ENCODE results near the gene FCER1G.
"Not testable (repeated sequence)": the region's sequence is repeated elsewhere in the genome, so short reads cannot be mapped to it uniquely, and the experiment has no call there.

Gene FCER1G

DNA sequence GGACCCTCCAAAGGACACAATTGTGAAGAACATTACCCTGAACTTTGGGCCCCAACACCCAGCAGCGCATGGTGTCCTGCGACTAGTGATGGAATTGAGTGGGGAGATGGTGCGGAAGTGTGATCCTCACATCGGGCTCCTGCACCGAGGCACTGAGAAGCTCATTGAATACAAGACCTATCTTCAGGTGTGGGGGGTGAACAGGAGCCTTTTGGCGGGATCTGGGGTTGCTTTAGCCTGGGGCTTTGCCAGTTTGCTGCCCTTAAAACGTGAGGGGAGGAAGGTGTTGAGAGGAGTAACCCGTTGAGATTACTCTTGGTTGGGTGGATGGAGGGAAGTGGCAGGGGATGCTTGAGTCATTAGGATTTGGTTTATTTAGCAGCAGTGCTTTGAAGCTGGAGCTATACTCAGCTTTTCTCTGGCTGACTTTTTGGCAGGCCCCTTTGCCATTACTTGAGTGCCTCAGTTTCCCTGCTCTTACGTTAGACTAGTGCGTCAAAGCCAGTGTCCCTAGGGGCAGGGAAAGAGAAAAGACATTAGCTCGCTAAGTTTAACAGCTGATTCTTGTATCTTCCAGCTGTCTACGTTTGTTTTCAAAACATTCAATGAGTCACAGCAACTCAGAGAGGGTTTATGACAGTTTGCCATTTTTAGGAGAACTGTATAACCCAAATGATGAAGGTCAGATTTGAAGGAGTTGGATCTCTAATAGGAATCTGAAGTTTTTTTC is 8.5 kb upstream of the FCER1G start:
- DNase-seq (ENCODE audit: low spot score), result no peak

DNA sequence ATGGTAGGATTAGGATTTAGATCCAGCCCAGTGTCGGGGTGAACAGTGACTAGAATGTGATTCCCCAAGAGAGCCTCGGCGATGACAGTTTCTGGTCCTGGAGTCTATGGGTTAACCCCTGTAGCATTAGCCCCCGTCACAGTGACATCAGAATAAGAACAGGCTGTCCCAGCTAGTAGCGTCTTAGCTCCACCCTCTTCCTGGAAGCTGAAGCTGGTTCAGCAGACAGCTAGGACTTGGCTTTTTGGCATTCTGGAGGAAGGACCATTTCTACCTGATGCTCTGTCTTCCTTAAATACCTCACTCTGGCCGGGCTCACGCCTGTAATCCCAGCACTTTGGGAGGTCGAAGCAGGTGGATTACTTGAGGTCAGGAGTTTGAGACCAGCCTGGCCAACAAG is 7.9 kb upstream of the FCER1G start:
- DNase-seq (ENCODE audit: low spot score), result no peak

DNA sequence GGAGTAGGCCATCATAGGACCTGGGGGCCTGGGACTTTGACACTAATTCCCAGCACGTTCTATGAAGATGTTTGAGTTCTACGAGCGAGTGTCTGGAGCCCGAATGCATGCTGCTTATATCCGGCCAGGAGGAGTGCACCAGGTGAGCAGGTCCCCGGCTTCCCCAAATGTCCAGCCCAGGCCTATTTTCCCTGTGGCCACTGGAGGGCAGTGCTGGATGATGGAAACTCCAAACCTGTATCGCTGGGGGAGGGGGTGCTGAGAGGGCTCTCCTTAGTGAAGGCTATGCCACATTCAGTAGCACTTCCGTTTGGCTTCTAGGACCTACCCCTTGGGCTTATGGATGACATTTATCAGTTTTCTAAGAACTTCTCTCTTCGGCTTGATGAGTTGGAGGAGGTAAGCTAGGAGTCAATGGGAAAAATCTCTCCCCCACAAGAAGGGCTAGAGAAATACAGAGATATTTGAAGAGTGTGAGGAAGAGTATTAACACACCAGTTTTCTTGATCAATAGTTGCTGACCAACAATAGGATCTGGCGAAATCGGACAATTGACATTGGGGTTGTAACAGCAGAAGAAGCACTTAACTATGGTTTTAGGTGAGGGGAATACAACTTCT is 5.2 kb upstream of the FCER1G start:
- peak; percentile 83 for DNase-seq (ENCODE audit: low spot score)

DNA sequence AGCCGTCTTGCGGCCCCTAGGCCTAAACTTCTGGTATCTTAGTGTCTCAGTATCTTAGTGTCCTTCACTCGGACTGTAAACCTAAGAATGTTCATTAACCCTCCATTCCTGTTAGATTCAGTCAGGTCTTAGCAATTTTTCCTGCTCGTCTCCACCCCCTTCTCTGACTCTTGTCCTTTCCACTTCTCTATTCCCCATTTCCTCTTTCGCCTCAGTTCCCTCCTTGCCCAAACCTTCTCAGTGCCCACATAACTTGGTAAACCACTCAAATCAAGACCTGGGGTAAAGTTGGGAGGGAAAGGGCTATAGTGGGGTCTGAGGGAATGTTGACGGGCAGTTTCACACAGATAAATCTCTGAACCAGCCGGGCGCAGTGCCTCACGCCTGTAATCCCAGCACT is 726 bp upstream of the FCER1G start:
- peak; percentile 39 for DNase-seq (ENCODE audit: low spot score)

DNA sequence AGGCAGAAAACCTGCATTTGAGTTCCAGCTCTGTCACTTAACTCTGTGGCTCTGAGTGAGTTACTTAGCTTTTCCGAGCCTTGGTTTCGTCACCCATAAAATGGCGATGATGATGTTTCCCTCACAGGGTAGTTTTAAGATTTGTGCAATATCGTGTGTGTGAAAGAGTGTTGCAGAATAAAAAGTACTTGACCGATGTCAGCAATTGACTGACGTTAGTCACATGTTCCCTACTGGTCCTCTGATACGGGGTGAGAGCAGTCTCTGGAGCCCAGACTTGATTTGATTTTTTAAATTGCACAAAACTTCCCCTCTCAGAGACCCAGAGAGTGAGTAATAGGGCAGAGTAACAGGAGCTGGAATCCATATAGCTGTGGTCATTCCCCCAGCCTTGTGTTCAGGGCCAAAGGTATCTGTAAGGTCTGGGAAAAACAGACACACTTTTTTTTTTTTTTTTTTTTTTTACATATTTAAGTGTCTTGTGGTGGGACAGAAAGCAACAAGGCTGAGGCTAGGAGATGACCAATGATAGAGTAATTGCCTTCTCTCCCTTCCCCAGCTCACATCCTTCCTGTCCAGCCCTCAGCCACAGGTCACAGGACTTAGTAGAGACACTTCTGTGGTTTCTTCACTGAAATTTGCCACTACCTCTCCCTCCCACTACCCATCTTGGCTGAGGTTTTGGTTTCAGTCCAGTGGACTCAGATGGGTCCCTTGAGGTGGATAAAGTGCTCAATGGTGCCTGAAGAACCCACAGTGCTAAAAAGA is 2.0 kb downstream of the FCER1G start:
- DNase-seq (ENCODE audit: low spot score), result peak; percentile 66

DNA sequence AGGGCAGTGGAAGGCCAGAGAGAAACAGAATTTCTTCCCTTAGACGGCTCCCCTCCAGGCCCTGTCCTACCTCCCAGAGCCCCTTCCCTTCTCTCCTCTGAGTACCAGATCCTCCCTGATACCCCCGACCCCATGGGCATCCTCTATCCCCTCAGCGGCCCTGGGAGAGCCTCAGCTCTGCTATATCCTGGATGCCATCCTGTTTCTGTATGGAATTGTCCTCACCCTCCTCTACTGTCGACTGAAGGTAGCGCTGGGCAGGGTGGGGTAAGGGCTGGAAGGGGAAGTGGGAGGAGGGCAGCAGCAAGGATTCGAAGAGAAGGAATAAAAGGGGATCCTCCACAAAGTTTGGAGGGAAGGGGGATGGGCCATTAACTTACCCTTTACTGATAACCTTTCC is 2.7 kb downstream of the FCER1G start:
- DNase-seq (ENCODE audit: low spot score), result no peak

DNA sequence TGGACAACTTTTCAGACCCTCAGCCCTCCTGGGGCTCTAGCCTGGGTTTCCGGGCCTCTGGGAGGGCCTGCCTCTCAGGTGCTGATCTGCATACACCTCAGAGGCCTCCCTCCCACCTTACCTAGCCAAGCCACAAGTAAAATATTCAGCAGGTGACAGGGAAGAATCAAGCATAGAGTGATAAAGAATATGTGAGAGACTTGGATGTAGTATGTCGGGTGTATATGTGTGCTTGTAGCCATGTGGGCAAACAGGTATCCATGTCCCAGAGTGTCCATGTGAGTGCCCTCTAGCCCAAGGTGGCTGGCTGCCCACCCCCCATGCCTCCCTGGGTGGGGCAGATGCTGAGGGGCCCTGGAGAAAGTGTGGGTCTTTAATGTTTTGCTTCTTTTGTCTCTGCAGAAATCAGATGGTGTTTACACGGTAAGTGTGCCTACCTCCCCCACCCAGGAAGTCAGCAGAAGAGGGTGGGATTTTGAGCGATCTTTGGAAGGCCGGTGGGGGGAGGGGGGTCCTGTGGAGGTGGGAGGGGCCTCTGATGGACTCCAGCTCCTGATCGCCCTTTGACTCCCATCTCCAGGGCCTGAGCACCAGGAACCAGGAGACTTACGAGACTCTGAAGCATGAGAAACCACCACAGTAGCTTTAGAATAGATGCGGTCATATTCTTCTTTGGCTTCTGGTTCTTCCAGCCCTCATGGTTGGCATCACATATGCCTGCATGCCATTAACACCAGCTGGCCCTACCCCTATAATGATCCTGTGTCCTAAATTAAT is 3.4 kb downstream of the FCER1G start:
- DNase-seq (ENCODE audit: low spot score), result no peak

DNA sequence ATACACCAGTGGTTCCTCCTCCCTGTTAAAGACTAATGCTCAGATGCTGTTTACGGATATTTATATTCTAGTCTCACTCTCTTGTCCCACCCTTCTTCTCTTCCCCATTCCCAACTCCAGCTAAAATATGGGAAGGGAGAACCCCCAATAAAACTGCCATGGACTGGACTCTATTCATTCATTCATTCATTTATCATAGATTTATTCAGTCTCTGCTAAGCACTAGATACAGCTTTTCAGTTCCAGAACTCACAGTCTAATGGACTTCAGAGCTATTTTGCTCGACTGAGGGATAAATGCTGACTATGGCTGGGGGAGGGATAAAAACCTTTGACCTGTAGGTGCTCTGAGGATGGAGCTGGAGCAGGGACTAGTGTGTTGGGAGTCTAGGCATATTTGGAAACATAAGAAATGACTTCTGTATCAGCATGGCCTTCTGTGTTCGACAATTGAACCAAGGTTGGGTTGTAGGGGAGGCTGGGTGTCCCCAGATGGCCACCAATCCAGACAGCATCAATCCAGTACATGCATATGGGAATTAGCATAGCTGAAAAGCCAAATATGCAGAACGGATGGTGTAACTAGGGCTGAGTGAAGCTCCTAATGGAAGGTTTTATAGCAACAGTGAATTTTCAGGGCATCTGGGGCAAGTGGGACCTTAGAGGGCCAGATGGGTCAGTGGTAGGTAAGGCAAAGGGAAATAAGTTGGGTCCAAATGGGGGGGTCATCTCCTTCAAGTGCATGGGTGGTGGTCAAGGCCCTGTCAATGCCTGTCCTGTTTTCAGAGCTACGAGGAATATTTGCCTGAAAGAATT is 4.2 kb downstream of the FCER1G start:
- no peak for DNase-seq (ENCODE audit: low spot score)

DNA sequence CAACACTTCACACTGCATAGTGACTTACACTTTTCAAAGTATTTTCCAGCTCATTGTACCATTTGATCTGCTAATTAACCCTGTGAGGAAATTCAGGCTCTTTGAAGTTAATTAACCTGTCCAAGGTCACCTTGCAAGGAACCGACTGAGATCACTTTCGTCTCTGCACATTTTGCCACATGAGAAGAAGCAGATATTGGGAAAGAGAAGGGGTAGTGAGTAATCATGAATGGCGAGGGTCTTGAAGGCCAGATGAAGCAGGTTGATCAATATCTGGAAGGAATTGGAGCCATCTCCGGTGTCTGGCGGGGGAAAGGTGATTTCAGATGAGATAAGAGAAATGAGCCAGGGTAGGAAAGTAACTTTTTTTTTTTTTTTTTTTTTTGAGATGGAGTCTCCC is 4.9 kb downstream of the FCER1G start:
- no peak for DNase-seq (ENCODE audit: low spot score)

DNA sequence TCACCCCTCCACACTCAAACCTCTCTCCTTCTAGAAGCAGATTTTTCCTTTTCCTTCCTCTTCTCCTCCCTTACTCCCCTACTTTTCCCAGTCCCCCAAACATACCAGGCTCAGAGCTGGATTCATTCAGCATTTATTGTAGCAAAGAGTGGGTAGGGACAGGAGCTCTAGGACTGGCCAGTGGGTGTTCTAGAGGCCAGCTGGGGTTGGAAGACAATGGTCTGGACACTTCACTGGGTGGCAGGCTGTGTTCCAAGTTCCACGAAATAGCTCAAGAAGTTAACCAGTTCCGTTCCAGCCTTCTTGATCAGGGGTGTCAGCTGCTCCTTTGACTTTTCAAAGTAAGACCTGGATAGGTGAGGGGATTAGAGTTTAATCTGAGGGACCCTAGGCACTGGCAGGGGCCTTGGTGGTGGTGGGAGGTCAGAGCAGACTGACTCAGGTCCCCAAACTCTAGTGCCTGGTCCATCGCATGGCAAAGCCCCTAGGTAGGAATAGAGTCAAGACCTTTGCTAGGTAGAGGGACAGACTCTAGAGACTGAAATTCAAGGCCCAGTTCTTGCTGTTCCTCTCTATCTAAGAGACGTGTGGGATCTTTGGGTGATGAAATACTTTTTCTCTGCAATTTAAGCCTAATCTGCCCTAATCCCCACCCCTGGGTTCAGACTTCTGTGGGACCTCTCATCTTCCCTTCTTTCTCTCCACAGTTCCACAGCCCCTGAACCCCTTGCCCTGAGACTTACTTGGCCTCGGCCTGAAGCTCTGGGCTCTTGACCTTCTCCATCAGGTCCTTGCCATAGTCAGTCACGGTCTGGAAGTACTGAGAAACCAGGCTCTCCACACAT is 7.3 kb downstream of the FCER1G start:
- DNase-seq (ENCODE audit: low spot score), result no peak

DNA sequence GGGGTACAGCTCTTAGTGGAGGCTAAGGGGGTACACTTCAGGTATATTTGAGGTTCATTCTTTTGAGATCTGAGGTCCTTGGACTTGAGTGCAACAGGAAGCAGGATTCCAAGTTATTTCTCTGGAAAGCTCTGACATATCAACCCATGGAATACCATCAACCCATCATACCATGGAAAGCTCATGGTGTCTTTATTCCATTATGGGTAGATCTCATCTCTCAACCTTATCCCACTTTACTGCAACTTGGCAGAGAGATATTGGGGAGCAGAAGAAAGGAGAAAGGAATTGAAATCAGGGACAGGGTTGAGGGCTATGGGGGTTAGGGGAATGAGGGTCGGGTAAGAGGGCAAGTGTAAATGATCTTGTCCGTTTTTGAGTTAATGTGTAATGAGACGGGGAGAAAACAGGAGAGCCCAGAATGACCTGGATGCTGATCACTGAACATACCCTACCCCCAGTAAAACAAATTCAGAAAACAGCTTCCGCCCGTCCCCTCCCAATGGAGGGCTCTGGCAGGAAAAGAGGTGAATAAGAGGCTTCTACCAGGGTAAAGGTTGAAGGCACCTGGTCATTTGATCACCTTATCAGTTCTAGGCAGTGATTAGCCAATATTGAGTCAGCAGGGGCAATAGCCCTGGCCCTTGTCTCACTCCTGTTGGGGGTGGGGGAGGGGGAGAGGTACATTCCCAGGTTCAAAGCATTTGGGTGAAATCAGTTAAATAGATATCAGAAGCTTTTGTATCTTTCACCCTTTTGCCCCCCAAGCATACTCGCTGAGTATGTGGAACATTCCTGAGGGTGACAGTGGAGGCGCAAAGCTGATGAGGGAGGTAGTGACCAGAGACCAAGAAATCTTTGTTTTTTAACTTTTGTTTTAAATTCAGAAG is 9.0 kb downstream of the FCER1G start:
- no peak for DNase-seq (ENCODE audit: low spot score)

DNA sequence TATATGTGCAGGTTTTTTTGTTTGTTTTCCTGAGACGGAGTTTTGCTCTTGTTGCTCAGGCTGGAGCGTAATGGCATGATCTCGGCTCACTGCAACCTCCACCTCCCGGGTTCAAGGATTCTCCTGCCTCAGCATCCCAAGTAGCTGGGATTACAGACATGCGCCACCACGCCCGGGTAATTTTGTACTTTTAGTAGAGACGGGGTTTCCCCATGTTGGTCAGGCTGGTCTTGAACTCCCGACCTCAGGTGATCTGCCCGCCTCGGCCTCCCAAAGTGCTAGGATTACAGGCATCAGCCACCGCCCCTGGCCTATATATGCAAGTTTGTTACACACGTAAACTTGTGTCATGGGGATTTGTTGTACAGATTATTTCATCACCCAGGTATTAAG is 9.6 kb downstream of the FCER1G start:
- not testable (repeated sequence) for DNase-seq (ENCODE audit: low spot score)

DNA sequence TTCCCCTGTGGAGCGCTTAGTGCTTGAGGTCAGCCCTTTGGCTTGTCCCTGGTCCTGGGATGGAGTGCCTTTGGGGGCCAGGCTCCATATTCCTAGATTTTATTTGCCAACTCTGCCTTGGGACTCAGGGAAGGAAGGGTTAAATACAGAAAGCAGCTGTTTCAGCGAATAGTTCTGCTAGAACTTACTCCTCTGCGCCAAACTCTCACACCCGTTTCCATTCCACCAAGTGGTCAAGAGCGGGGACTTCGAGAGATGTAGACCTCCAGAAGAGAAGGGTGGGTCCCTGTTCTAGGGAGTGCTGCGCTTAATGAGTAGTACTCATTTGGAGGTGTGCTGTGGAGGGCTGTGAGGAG is 10.1 kb downstream of the FCER1G start:
- no peak for DNase-seq (ENCODE audit: low spot score)

DNA sequence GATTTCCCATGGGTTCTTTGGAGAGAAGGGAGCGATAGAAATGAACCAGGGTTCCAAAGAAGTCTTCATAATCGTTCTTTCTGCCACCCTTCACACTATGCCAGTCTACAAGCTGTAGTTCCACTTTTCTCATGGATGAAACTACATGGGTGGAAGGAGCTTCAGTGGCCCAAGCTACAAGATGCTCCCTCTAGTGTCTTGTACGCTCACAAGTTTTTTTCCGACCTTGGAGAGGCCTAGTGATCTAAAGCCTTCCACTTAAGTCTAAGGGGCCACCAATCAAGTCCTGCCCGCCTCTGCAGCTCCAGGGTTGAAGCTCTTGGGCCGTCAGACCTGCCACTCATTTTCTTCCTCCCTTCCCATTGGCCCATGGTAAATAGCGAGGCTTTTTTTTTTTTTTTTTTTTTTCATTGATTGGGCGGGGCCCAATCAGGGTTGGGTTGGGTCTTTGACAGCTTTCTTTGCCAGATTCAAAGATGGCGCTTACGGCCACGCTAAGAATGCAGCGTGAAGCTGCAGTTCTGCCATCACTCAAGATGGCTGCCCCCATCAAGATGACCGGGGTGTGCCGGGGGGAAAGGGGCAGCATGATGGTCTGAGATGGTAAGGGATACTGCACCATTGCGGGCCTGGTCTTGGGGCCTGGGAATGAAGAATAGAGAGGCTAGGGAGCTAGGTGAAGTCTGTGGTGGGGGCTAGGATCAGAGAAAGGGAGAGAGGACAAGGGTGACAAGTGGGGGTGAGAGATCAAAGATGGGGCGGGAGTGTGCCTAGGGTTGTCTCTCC is 10.6 kb downstream of the FCER1G start, which contains the start of gene TOMM40L:
Gene TOMM40L, plus strand, starts transcription at position 527 of the 786 bp plus-strand sequence. CDS start 430 bp downstream, outside the sequence.
- peak; percentile 98 for DNase-seq (ENCODE audit: low spot score)

DNA sequence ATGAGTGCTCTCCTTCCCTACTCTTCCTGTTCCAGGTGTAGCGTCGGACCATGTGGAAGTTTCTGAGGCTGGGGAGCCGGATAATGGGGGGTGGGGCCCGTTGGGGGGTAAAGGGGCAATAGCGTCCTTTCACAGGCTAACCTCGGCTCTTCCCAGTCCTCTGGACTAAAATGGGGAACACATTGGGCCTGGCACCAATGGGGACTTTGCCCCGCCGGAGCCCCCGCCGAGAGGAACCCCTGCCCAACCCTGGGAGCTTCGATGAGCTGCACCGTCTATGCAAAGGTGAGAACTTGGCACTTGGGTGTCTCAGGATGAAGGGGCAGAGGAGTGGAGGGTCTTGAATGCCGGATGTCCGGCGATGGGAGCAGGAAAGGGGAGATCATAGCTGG is 11.2 kb downstream of the FCER1G start:
- DNase-seq (ENCODE audit: low spot score), result no peak

DNA sequence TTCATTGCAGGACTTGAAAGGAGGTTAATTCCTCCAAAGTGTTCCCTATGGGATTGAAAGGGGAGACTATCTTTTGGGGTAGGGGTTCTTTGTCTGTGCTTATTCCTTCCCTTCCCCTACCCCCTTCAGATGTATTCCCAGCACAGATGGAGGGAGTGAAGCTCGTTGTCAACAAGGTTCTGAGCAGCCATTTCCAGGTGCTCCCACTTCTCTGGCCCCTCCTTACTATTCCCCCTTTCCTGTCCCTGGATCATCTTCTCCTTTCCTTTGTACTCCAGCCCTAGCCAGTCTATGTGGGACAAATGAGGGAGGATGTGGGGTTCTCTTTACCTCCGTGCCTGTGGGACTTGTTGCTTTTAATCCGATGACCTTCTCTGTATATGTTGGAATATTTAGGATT is 11.7 kb downstream of the FCER1G start:
- DNase-seq (ENCODE audit: low spot score), result no peak

DNA sequence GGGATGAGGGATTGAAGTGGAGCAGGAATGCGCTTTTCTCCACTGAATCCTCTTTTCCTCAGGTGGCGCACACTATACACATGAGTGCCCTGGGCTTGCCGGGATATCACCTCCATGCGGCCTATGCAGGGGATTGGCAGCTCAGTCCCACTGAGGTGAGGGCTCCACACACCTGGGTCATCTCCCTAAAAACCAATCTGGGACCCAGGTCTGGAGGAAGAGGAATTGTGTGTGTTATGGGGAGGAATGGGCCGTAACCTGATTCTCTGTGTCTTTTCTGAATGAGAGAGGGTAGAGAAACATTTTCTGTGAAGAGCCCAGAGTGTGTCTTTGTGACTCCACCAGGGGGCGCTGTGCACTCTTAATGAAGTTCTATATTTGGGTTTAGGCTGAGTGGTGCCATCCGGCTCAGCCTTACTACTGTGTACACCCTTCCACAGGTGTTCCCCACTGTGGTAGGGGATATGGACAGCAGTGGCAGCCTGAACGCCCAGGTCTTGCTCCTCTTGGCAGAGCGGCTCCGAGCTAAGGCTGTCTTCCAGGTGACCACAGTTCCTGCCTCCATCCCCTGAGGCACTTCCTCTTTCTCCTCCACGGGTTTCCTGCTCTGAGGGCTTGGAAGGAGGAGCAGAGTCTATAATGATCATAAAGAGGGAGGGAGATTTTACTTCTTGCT is 12.2 kb downstream of the FCER1G start:
- DNase-seq (ENCODE audit: low spot score), result peak; percentile 89

DNA sequence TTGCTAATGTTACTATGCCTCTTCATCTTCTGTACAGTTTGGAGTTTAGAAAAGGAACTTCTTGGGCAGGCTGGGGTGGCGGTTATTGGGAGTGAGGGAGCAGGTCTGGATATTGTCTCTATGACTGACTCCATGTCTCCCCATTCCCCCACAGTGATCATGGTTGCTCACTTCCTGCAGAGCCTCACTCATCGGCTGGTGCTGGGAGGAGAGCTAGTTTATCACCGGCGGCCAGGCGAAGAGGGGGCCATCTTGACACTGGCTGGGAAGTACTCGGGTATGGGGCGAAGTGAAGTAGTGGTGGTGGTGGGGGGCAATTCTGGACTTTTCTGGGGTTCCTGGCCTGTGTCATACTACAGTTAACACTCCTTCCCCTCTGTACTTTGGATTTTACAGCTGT is 12.9 kb downstream of the FCER1G start:
- no peak for DNase-seq (ENCODE audit: low spot score)
